ENCODE data around the gene DLGAP3.

GRCh38 chr1:34907487-34908090 is 21.9 kb downstream of the DLGAP3 start:
- TF ChIP-seq CTCF (IDR thresholded peaks at IDR 0.05) (no peak), POLR2A (IDR thresholded peaks at IDR 0.05) (no peak)

Data from heart left ventricle (tissue), 13 donors.